GM12801 (cell line): ENCODE data around the gene CCT3.

Experiments
- CTCF ChIP-seq: IDR thresholded peaks from one replicate; pipeline ENCODE4 v1.5.1; 2011; ENCODE audit warnings: control low read depth; ENCODE audit not compliant: insufficient read length; ENCODE audit errors: extremely low read depth

CCT3 gene

GRCh38 chr1:156337052-156337887, 822 bp downstream of the CCT3 start:
- no peak for TF ChIP-seq CTCF

GRCh38 chr1:156336242-156336641, 1.9 kb downstream of the CCT3 start:
- no peak for TF ChIP-seq CTCF

GRCh38 chr1:156320560-156320959, 17.5 kb downstream of the CCT3 start:
- TF ChIP-seq CTCF, result no peak

- no peak for TF ChIP-seq CTCF
Measured at GRCh38 chr1:156319664-156320063, 18.4 kb downstream of the CCT3 start.

- TF ChIP-seq CTCF, result no peak
Measured at GRCh38 chr1:156316909-156317308, 21.2 kb downstream of the CCT3 start.

- no peak for TF ChIP-seq CTCF
Measured at GRCh38 chr1:156310962-156311361, 27.1 kb downstream of the CCT3 start.

- TF ChIP-seq CTCF, result no peak
Measured at GRCh38 chr1:156308078-156308477, 30.0 kb downstream of the CCT3 start.

GRCh38 chr1:156305215-156305614, 32.9 kb downstream of the CCT3 start:
- TF ChIP-seq CTCF, result no peak
